Stimulated activated CD4-positive, alpha-beta T cell treated with anti-CD3 and anti-CD28 coated beads, Interleukin-4, amount 100 ng/mL, for 1 hour (primary cell): ENCODE data around the gene CTBP1.

ENCODE experiments used
- DNase-seq: peaks from one replicate; pipeline ENCODE4 v3.0.0-alpha.2; 2020

The CTBP1 gene

GRCh38 chr4:1207603-1208265 lies 41.2 kb downstream of the CTBP1 start:
- no peak for DNase-seq

DNA sequence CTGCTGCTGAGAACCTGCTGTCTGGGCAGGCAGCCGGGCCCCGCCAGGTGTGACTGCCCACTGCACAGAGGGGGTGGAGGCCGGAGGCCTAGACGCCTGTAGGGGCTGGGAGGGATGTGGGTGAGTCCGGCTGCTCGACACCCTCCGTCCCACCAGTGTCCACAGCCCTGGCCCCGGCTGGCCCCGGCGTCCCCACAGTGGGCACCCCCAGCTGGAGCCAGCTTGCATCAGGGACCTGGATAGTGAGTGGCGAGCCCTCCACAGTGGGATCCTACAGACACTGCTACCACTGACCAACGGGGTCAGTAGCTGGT lies 41.8 kb downstream of the CTBP1 start:
- DNase-seq: peak; percentile 1

DNA sequence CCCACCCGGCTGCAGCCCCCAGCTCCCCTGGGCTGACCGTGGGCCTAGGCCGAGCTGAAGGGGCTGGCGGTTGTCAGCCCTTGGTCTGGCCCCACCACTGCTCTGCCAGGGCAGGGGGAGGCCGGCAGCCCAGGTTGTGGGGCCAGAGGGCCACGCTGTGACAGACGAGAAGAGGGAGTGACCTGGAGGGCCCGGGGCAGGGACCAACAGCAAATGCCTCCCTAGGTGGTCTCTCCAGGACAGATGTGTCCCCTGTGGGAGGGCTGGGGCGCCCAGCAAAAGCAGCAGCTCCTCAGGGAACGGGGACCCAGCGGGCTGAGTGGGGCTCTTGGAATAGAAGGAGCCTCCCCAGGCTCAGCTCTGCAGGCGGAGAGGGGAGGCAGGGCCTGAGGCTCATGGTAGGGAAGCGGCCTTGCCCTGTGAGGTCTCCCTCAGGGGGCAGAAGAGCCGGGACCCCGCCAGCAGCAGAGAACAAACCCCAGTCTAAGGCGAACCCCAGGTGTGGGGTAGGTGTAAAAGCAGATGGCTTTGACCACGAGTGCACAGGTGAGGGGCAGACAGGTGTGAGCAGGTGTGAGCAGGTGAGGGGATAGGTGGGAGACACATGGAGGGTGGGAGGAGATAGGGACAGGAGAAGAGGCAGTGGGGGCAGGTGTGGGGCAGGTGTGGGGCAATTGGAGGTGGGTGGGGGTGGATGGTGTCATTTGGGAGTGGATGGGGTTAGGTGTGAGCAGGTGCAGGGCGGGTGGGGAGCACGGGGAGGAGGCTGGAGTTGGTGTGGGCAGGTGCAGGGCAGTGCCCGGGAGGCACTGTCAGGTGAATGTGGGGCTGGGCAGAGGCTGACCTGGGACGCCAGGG lies 42.4 kb downstream of the CTBP1 start:
- DNase-seq: peak; percentile 0

DNA sequence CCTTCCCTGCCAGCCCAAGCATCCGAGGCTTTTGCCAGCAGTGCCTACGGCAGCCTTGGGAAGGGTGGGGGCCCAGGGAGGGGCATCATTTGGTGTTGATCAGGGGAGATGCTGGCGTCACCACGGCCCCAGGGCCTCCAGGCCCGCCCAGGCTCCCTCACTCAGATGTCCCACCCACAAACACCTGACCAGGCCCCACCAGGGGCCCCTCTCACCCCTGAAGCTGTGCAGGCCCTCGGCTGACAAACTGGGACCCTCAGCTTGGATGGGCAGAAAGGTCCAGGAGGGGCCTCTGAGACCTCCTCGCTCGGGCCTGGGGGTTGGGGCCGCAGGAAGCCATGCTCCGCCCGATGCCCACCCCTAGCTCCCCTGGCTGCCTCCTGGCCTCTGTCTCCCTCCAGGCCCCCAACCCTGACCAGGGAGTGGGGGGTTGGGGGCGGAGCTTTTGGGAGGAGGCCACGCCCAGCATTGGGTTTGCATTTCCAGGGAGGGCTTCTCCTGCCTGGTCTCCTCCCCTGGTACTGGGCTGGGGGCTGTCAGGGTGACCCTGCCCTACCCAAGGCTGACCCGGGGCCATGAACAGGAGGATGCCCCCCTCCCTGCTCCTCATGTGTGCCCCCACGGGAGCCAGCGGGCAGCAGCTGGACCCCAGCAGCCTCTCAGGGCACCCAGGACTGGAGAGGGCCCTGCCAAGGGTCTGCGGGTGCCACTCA lies 43.2 kb downstream of the CTBP1 start:
- DNase-seq: peak; percentile 1

DNA sequence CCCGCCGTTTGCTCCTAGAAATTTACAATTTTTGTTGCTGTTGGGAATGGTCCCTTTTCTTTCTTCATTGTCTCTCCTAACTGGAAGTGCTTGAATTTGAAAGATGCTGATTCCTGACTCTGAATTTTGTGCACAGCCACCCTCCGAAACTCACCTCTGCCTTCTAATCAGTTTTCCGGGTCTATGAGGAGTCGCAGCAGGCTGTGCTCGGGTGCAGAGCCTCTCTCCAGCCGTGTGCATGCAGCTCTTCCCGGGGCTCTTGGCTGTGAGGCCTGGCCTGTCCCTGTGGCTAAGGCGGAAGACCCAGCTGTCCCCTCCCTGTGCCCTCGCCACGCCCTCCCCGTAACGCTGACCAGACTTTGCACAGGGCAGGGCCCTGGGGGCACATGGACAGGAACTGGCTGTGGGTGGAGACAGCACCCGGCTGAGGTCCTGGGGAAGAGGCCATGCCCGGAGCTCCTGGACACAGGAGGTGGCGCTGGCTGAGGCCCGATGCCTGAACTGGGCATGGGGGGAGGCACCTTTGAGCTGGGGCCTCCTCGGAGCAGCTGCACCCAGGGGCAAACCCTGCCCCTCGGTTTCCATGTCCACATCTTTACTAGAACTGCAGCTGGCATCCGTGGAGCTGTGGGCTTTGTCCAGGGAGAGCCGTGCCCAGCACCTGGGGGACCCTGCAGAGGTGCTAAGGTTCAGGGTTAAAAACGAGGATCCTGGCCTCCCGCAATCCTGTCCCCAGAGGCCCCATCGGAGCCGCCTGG lies 43.9 kb downstream of the CTBP1 start:
- no peak for DNase-seq

DNA sequence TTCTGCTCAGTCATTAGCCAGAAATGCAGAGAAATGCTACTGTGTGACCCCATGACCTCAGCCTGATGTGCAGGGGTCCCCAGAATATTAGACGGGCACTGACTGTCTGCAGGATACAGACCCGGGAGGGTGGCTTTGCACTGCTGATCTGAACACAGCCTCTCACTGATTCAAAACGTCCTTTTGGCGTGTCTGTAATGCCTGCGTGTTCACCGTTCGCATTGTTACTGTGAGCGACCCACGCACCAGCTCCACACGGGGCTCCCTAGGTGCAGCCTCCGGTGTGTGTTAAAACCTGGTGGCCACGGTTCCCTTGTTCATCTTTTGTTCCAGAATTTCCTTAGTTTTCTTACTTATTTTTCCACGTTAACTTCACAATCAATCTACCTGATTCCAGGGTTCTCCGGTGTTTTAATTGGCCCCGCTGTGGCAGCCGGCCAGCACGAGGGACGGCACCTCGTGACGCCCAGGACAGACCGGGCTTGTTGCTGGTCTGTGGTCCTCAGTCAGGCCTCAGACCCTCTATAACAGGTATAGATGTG lies 44.6 kb downstream of the CTBP1 start:
- no peak for DNase-seq

DNA sequence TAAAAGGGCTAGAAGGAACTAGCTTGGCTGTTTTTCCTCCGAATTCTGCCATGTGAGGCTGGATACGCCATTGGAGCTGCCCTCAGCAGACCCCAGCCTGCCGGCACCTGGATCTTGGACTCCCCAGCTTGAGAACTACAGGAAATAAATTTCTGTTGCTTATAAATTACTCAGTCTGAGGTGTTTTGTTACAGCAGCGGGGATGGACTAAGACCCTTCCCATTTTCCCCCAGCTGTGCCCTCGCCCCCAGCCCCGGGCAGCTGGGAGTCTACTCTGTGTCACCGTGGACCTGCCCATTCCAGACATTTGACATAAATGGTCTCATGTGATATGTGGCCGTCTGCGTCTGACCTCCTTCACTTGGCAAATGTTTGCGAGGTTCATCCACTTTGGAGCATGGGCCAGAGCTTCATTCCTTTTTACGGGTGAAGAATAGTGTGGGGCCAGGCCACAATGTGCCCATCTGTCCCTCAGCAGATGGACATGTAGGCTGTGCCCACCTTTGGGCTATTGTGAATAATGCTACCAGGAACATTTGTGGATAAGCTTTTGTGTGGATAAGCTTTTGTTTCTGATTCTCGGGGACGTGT lies 45.8 kb downstream of the CTBP1 start:
- no peak for DNase-seq

DNA sequence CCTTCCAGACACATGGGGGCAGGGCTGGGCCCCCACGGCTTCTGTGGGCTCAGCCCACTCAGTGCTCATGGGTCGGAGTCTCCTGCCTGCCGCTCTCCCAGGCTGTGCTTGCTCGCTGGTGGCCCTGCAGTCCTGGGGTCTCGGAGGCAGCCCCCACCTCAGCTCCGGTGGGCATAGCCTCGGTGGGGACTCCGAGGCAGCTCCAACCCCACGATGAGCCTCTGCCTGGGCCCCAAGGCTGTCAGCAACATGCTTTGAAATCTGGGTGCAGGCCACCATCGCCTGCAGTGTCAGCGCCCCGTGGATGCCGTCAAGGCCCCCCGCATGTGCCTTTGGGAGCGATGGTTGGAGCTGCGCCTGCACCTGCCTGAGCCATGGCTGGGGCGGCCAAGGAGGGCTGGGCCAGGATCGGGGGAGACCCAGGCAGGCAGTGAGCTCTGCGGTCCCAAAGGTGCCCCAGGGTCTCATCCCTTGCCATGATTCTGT lies 46.4 kb downstream of the CTBP1 start:
- peak; percentile 2 for DNase-seq

GRCh38 chr4:1201851-1202525 lies 46.9 kb downstream of the CTBP1 start:
- peak; percentile 62 for DNase-seq

DNA sequence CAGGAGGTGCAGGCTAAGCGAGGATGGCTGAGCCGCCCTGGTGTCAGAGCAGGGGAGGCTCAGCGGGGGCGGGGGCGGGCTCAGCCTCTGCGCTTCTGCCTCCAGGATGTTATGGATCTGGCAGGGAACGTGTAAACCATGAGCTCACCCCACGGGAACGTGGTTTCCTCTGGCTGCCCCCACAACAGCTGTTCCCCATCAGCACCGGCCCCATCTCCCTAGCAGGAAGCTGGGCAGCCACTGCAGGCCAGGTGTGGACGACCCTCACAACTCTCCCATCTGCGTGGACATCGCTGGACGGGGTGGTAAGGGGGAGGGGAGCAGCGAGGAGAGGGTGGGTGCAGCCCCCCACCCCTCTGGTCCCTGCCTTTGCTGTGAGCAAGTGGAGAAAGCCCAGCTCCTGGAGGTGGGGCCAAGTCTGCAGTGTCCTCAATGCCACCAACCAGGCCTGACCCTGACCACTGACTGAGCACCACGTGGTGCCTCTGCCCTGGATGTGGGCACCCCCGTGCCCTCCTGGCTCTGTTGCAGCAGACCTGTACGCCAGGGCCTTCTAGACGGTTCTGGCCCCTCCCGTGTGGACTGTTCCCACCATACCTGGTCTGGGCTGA lies 48.4 kb downstream of the CTBP1 start:
- peak; percentile 4 for DNase-seq

GRCh38 chr4:1199556-1200331 lies 49.2 kb downstream of the CTBP1 start:
- DNase-seq: no peak

GRCh38 chr4:1198098-1198844 lies 50.7 kb downstream of the CTBP1 start:
- DNase-seq: no peak

DNA sequence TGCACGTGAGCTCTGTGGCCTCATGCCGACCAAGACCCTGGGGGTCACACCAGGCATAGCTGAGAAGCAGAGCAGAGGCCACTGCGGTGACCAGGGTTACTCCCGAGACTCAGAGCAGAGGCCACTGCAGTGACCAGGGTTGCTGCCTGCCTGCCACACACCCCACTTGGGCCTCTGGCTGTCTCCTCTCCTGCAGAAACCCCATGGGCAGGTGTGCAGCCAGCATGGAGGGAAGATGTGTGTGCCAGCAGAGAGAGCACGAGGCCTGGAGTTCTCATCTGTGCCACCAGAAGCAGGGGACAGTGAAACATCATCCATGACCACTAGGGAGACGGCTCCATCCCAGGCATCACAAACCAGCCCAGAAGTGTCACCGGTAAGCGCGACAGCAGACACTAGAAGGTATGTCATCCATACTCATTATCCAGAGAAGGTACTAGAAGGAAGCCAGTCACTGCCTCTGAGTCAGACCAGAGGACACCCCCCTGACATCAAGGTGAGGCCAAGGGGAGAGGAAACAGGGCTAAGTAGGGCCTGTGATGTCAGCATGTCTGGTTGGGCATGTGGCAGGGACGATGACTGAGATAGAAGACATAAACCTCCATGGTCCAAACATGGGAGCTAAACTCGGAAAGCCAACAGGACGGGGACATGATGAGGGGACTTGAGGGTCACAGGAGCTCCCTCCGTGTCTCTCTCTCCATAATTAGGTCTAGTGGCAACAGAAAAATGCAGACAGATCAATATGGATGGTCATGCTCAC lies 52.3 kb downstream of the CTBP1 start:
- peak; percentile 0 for DNase-seq

- DNase-seq: no peak
Observed at GRCh38 chr4:1195891-1196401, 53.0 kb downstream of the CTBP1 start.

DNA sequence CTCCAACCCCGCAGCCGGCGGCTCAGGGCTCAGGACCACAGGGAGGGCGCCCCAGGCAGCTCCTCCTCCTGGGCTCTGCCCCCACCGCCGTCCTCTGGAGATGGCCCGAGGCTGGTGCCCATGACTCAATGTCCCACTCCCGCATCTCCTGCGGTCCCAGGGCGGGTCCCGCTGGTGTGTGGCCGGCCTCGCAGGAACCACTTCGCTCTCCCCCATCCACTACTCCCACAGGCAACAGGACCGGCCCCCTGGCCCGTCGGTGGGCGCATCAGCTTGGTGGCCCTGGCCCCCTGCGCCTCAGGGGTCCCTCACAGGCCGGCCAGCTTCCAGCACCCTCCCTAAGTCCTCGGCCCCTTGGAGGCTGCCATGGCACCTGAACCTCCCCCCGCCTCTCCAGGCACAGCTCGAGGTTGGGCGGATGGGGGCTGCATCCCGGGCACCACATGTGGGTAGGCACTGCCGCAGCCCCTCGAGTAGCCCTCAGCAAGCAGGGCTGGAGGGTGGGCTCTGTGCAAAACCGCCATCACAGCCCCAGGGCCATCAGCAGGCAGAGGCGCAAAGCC lies 53.7 kb downstream of the CTBP1 start:
- no peak for DNase-seq

DNA sequence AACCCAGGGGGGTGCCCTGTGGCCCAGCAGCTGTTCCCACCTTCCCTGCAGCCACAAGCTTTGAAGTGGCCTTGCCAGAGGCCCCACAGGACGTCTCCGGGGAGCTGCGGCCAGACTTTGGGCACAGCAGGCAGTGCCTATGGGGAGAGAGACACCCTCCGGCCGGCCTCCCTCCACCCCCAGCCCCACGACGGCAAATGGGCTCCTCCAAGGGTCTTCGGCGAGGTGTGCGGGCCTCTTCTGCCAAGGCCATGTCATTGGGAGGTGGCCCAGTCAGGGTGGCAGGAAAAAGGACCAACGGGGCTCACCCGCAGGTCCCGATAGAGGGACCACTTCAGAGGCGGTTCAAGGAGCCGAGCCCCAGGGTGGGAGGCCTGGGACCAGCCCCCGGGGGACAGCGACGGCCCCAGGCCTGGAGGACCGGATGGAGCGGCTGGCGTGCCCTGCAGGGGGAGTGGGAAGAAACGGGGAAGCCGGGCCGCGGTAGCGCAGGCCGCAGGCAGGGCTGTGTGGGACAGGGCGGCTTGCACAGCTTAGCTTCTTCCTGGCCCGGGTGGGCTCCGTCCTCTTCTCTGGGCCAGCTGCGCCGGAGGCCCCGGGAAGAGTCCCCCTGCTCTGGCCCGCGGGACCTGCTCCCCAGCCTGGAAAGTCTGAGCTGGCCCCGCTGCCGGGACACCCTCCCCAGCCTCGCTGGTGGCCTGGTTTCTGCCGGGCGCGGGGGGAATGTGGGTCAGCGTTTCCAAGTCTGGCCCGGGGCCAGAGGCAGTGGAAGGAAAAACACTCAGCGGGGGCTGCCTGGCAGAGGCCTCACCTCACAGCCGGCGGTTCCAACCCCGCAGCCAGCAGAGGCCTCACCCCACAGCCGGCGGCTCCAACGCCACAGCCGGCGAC lies 54.7 kb downstream of the CTBP1 start:
- peak; percentile 1 for DNase-seq
